Suppressor macrophage treated with lipopolysaccharide for 1 hour (primary cell): ENCODE measurements around the gene MAPKAPK3.
A peak's percentile ranks its signal among the peaks of the same experiment; 100 is the strongest.

Source experiments
- DNase-seq, 3 donors: peaks; one replicate each; pipeline ENCODE4 v3.0.0-alpha.2; 2020 to 2022

MAPKAPK3 gene

DNA sequence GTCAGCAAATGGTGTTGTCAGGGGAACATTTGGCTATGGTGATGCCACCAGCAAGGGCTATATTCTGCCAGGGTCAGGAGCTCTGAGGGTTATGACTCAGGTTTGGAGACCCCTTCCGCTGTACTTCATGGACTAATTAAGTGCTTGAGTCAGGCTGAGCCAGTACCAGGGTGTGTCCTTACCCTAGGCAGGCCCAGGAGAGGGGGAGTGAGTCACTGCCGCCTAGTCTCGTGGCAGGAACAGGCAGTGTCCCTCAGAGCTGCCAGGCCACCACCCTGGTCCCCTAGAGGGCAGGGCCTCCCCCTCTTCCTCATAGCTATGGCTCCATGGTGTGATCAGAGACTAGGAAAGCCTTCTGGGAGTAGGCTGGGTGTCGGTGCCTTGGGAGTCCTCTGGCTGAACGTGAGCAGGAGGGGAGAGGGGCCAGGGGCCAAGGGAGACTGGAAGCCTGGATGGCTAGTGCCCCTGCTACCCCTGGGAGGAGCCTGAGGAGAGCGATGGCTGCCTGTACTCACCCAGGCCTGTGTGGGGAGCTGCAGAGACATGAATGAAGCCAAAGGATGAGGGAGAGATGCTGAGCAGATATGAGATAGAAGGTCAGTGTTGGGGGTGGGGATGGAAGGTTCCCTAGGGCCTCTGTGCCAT is 10.6 kb downstream of the MAPKAPK3 start:
- peak; percentile 88 to 94 (median 90) for DNase-seq

DNA sequence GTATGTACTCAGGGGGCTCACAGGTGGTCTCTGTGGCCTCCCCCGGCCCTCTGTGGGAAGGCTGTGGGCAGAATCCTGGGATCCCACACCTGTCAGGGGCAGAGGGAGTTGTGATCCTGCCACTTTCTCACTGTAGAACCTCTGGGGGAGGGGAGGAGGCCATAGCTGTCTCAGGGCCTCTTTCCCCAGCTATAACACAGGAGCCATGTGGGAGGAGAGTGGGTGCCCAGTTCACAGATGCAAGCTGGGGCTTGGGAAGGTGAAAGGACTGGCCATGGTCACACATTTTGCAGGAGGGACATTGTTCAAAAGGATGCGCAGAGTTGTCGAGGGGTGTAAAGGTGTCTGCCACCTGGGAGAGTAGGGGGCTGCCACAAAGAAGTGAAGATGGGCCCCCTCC is 11.7 kb downstream of the MAPKAPK3 start:
- DNase-seq = no peak

DNA sequence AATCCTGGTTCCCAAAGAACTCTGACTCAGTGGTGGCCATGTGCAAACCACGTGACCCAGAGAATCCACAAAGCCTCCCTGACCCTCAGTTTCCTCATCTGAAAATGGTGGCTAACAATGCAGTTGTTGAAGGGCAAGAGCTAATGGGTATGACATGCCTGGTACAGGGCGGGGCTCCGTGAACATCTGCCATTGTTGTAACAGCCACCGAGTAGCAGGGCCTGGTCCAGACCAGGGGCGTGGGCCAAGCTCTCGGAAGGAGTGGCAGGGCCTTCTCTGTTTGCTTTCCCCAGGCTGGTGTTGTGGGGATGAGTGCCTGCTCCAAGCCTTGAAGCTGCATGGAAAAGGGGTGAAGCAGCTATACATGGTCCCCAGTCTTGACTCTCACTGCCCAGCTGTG is 13.4 kb downstream of the MAPKAPK3 start:
- no peak for DNase-seq

DNA sequence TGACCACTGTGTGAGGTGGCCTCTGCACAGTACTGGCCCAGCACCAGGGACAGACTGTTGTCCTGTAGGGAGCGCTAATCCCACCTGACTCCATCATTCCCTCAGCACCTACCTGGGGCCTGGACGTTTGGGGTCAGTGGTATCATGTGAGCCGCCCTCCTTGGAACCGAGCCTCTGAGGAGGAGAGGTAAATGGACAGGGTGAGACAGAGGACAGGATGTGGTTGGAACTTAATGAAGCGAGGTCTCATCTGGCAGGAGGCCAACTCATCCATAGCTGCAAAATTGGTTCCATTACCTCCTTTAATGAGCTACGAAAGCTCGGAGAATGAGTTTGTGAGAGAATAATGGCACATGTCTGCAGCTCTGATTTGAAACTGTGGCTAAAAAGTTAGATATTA is 13.9 kb downstream of the MAPKAPK3 start:
- no peak for DNase-seq

DNA sequence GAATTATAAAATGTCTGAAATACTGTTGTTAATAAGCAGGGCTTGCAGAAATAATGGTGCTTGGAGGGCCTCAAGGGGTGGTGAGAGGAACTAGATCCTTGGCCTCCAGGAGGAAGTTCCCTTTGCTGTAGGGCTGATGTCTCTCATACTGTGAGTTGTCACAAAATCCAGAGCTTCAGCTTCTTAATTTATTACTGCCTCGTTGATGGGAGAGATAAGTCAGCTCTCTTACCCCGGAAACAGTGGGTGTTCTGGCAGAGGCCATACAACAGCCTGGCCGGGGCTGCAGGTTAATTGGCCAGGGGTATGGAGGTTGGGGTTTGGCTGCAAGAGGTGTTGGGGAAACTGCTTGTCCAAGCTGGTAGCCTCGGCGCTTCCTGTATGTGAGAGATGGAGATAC is 15.5 kb downstream of the MAPKAPK3 start:
- peak; percentile 67 to 74 (median 73) for DNase-seq

DNA sequence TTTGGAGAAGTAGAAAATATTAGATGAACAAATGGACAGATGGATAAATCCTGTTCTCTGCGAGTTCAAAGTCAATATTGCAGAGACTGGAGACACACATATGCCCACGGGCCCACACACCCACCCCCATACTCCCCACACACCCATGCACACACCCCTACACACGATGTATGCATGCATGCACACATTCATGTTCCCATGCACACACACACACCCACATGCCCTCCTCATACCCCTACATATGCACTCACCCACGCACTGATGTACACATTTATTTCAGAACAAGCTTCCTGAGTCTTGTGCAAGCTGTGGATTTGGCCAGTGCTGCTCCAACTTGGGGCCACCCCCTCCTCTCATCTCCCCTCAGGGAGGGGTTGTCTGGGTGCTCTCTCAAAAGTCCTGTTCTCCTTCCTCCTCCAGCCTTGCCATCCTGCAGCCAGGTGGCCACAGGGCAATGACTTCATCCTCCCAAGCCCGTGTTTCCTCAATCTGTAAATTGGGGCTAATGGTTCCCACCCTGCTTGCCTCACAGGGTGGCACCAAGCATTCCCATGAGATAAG is 16.4 kb downstream of the MAPKAPK3 start:
- DNase-seq = peak in 1 of 3 donors; percentile 33

DNA sequence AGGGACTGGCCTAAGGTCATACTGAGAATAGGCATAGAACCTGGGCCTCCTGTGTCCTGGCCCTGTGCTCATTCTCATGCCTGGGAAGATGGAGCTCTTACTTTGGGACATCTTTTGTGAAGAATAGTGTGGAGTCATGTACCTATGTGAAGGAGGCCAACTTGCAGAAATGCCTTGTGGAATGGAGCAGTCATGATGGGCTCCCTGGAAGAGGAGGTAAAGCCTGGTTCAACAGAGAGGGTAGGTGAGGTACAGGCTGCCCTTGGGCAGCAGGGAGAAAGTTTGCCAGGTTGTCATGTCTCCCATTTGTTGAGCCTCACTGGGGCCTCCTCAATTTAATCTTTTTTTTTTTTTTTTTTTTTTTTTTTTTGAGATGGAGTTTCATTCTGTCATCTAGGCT is 18.1 kb downstream of the MAPKAPK3 start:
- no peak for DNase-seq

DNA sequence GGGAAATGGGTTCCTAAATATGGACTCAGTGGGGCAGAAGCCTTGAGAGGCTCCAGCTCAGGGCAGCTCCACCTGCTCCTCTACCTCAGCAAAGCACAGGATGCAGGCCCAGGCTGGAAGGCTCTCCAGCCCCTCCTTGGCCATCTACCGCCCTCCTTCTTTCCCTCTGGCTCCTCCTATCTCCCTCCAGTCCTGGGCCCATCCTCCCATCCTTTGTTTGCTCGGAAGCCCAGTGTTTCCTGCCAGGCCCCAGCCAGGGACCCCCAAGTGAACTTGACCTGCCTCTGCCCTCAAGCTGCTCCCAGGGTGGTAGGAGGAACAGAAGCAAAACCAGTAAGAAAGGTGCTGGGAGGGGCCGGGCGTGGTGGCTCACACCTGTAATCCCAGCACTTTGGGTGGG is 20.1 kb downstream of the MAPKAPK3 start:
- DNase-seq = no peak

DNA sequence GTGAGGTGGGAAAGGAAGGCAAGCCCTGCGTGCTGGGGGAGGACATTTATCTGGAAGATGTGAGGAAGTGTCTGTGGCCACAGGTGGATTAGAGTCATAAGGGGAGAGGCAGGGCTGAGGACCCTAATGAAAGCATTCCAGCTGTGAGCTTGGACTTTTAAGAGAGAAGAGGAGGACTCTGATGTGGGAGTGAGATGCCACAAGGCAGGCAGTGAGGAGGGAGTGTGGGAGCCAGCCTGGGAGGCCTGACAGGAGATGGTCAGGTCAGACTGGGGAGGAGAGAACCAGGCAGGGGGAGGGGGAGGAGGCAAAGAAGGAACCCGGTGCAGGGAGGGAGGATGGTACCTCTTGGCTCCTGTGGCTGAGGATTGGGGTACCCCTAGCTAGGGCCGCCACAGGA is 21.0 kb downstream of the MAPKAPK3 start:
- no peak for DNase-seq

DNA sequence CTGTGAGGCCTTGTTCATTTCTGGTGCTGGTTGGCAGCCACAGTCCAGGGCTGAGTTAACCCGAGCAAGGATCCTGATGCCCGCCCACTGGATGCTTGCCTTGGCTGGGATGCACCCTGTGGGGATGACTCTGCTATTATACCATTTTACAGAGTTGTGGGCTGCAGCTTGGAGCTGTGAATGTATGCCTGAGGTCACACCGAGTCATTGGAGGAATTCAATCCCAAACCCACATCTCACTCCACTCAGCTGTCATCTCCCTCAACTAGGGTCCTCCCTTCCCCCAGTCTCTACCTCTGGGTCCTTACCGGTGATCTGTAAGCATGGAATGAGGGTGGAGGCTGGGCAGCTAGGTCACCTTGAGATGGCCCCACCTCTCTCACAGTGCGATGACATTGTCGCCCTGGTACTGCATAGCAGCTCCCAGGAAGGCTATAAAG is 22.1 kb downstream of the MAPKAPK3 start:
- peak in 2 of 3 donors; percentile 57 to 60 for DNase-seq

DNA sequence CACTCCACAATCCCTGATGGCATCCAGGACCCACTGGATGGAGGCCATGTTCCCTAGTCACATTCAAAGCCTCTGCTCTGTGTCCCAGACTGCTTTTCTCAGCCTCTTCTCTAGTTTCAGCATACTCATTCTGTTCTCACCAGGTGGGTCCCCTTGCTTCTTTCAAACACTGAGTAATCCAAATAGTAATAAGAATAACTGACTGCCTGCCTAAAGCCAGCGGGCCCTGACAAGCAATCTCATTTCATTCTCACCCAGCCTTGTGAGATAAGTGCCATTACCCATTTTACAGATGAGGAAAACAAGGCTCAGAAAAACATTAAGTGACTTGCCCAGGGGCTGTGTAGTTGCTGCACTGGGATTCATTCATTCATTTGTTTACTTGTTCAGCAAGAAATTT is 25.4 kb downstream of the MAPKAPK3 start:
- no peak for DNase-seq

DNA sequence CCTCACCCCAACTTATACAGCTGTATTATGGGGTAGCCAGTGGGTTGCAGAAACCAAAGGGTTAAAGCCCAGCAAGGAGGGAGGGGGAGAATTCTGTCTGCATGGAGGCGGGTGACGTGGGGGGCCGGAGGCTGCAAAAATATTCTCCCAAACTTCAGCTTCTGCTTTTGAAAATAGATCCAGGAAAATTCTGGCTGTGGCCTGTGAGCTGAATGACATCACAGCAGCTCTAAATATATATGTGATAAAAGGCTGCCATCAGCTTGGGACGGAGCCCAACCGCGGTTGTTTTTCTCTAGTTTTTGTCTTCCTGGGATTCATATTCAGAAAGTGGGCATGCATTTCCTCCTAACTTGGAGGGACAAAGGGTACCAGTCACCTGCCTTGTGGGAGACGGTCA is 27.6 kb downstream of the MAPKAPK3 start:
- DNase-seq = peak in 2 of 3 donors; percentile 36 to 40

DNA sequence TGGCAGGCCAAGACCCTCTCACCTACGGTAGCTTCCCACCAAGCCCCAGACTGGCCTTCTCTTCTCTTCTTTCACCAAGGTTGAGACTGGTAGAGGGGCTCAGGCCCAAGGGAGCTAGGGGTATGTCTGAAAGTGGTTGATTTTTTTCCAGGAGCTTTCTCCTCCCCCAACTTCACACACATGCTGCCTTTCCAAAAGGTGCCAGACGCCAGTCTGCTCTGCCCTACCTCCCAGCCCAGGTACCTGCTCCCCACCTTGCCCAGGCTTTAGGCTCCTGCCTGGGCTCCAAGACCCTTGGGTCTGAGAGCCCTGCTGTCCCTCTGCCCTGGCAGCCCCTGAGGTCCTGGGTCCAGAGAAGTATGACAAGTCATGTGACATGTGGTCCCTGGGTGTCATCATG is 28.4 kb downstream of the MAPKAPK3 start:
- no peak for DNase-seq

DNA sequence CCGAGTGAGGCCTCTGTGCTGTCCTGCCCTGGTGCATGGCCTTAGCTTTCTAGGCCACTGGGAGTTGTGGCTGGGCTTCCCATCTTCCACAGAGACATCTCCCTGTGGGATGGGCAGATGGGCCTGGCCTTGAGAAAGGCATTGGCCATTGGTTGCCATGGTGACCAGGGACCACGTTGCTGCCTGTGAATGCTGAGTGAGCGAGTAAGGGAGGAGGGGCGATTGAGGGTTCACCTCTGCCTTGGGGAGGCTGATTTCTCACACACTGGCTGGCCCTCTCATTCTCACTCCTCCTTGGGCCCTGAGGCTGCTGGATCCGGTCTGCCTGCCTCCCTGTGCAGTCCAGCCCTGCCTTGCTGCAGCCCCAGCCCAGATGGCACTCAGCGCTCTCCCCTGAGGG is 31.4 kb downstream of the MAPKAPK3 start:
- DNase-seq = no peak

DNA sequence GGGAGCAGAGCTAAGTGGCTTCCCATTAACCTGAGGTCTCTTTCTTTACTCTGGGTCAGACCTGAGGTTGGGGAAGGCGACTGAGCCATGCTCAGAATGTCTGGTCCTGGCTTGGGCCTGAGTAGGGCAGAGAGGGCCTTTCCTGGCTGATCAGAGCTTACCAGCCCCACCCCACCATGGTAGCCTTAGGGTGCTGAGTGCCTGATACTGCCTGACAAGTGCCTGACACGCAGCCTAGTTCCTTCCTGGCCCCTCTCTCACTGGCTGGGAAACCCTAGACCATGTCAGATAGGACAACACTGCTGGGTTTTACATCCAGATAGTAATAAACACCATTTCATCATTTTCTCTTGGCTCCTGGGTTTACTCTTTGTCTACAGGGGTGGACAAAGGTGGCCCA is 32.0 kb downstream of the MAPKAPK3 start:
- DNase-seq = no peak

DNA sequence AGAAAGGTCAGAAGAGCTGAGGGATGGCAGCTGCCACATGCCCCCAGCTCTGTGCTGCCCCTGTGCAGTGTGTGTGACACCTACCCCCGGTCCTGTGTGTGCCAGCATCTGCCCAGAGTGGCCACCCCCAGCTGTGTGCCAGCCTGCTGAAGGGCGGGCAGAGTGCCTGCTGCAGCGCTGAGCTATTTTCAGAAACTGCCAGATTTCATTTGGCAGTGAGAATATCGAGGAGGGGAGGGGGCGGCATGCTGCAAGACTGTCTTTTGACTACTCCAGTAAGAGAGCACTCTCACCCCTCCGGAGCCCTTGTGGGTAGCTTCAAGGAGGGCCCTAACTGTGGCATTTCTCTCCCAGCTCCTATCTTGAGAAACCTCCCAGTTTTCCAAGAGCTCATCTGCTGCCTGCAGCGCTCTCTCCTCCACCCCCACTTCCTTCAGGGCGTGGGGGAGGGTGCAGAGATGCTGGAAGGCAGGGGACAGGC is 32.5 kb downstream of the MAPKAPK3 start:
- no peak for DNase-seq

DNA sequence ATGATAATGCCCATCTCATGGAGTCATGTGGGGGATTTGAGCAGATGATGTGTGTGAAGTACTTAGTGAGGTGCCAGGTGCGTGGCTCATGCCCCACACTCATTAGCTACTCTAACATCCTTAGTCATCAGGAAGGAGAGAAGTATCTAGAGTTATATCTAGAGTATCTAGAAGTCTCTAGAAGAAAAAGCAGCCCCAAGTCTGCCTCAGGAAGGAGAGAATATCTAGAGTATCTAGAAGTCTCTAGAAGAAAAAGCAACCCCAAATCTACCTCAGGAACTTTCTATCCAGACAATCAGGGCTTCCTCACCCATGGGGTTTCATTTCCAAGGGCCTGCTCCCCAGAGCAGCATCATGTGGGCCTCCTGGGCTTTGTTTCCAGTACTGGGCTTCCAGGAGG is 33.1 kb downstream of the MAPKAPK3 start:
- DNase-seq = no peak

DNA sequence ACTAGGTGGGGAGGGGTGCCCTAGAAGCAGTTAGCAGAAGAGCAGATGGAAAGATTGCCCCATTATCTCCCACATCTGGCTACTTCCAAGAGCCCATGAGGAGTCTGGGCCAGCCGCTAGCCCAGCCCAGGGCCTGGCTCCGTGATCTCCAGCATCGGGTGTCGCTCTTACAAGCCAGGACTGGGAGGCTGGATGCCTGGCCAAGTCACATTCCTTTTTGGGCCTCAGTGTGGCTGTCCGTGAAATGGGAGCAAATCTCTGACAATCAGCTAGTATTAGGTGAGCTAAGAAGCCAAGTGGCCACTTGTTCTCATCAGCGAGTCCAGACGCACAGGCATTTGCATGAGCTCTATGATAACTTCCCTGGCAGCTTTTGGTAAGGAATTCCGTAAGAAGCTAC is 34.5 kb downstream of the MAPKAPK3 start:
- no peak for DNase-seq

DNA sequence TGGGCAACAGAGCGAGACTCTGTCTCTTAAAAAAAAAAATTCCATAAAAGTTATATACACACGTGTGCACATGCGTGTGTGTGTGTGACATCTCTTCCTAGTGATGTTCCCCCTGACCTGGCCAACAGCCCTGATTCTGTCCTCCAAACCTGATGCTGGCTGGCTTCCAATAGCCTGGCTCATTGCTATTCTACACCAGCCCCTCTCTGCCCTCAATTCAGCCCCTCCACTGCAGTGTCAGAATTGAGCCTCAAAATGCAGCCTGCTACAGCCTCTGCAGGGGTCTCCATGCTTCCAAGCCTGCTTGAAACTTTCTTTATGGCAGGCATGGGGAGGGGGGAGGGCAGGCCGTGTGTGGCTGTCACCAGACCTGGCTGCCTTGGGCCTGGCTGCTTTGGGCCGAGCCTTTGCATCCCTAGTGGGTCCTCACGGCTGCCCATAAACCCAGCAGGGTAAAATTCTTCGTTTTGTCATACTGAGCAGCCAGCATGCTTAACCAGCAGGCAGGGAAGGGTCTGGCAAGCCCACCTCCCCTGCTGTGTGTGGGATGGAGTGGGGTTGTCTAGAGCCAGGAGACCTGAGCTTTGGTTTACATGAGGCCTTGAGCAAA is 35.1 kb downstream of the MAPKAPK3 start:
- DNase-seq = no peak

DNA sequence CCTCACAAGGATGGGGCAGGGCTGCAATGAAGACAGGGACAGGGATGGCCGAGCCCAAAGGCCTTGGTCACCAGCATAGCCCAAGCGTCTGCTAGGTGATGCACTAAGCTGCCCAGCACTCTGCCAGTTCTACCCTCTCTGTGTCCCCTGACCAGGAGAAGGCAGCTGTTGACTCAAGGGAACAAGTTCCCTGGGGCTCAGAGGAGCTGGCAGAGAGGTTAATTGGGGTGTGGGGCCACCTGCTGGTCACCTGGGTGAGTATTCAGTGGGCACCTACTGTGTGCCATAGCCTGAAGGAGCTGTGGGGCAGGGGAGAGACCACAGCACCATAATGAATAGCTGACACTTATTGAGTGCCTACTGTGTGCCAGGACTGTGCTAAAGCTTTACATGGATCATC is 35.8 kb downstream of the MAPKAPK3 start:
- DNase-seq = peak in 2 of 3 donors; percentile 39 to 48

DNA sequence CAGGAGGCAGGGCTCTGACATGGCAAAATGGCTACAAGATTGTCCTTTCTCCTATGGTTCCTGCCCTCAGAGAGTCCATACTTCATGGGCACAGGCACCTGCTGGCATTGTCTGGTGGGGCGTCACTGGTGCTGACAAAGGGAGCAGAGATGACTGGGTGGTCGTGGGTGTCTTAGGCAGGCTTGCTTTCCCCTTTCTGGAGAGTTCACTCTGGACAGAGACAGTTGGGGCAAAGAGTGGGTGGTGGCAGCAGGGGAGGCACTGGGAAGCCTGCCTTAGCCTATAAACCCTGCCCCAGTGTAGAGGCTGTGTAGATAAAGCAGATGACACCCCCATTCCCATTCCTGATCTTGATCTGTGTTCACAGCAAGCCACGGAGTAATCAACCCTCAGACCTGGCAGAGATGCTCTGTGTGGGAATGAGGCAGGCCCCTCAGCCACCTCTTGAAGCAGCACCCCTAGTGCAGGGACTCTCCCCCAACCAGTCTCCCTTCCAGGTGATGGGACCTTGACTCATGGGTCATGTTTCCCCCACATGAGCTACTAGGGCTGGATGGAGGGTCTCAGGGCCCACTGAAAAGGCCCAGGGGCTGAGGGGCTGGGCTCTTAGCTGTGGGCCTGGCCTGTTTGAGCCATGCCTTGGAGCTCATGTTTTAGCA is 37.1 kb downstream of the MAPKAPK3 start:
- peak in 2 of 3 donors; percentile 27 to 44 for DNase-seq

DNA sequence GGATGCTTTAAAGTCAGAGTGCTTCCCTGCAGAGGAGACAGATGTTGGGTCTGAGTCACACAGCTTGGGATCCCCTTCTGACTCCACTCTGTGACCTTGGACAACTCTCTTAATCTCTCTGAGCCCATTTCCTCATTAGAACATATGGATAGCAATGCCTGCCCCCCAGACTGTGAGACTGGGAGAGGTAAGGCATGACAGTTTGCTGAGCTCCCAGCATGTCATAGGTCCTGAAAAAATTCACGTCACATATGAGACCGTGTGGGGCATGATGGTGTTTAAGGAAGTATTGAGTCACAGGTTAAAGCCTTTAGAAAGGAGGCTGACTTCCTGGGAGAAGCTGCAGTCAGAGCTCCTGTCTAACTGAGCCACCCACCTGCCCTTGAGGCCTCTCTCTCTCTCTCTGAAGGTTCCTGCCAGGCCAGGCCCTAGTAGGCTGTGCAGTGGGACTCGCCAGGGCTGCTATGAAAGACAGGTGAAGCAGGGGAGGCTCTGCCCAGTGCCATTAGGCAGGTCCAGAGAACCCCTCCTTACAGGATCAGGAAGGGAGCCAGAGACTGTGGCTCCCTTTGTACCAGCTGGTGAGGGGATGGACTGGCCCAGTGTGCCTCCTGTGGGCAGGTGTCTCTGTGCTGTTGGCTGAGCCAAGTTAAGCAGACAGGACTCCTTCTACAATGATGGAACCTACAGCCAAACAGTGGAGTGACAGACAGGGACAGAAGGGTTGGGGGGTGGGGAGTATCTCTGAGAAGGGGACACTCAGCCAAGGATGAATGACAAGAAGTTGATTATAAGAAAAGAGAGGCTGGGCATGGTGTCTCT is 38.3 kb downstream of the MAPKAPK3 start:
- peak; percentile 48 to 59 (median 49) for DNase-seq
